K562 (cell line): ENCODE measurements around the gene GPR39. TPM values are rescaled to one million over a fixed set of nuclear protein-coding genes. Genes with fewer than 3 reads are reported as not detected.

Experiments
- ATAC-seq: fragments of 200-7000 bp; cut with Tn5 transposase; 3 replicates; pipeline ENCODE4 v1.9.1; 2020; ENCODE audit warnings: moderate library complexity
- BruUV-seq: library from RNA; stranded (reverse); fragments of 400-500 nt; replicated peaks from 2 replicates; lab custom pipeline; 2021; lab: Mats Ljungman, UMichigan
- CTCF ChIA-PET: fragments of 300-600 bp; formaldehyde crosslinking; extraction: SDS; loops from one replicate; lab custom pipeline; 2021; ENCODE audit warnings: low intra/inter-chr PET ratio; lab: Yijun Ruan, JAX
- POLR2A ChIA-PET: fragments of 300-600, 350-650 bp; sonication (Branson Sonifier 250); formaldehyde crosslinking; extraction: SDS; loops from one replicate; lab custom pipeline; 2021; ENCODE audit warnings: antibody characterized with exemption, inconsistent platforms; lab: Yijun Ruan, JAX
- DNase-seq, 4 experiments: peaks; one replicate each; pipeline versions ENCODE4 v3.0.0 to v3.0.0-alpha.2; 2011 to 2018; ENCODE audit warnings: low spot score in 3 of 4, mixed read lengths in 3 of 4; ENCODE audit errors: extremely low read depth in 1 of 4
- FAIRE-seq: peaks from 2 replicates; lab custom pipeline; 2011; peaks lifted over from hg19 to GRCh38; lab: Jason Lieb, UNC
- H2AFZ ChIP-seq: 2 replicates; pipeline ENCODE4 v1.6.0; 2011; ENCODE audit warnings: low read depth, low read length, control low read depth, inconsistent platforms
- H3K27ac ChIP-seq: fragments of 200-600 bp; 3 replicates; pipeline ENCODE4 v1.8.0; 2011; ENCODE audit warnings: low read depth, mild to moderate bottlenecking, control low read depth, inconsistent platforms, low read length, moderate library complexity, mixed read lengths; ENCODE audit errors: extremely low read depth
- H3K27me3 ChIP-seq, 2 experiments: fragments of 300-600 bp in 1 of 2; 2 replicates in 1 of 2; 3 replicates in 1 of 2; pipeline versions ENCODE4 v1.6.0 to v1.8.0; 2011; ENCODE audit warnings: inconsistent platforms in 2 of 2, low read length in 2 of 2, mild to moderate bottlenecking in 1 of 2, mixed read lengths in 1 of 2, moderate library complexity in 1 of 2; ENCODE audit not compliant: control insufficient read depth in 2 of 2, insufficient read depth in 2 of 2
- H3K36me3 ChIP-seq: fragments of 300-600 bp; 3 replicates; pipeline ENCODE4 v1.8.0; 2011; ENCODE audit warnings: mild to moderate bottlenecking, low read length, inconsistent platforms; ENCODE audit not compliant: control insufficient read depth, insufficient read depth
- H3K4me1 ChIP-seq, 2 experiments: fragments of 200-600 bp in 1 of 2; replicated peaks in 1 of 2; 2 replicates in 1 of 2; 3 replicates in 1 of 2; pipeline versions ENCODE4 v1.5.1 to v1.8.0; 2011; ENCODE audit warnings: inconsistent platforms in 2 of 2, low read length in 2 of 2, mild to moderate bottlenecking in 1 of 2, mixed read lengths in 1 of 2, moderate library complexity in 1 of 2; ENCODE audit not compliant: control insufficient read depth in 2 of 2, insufficient read depth in 2 of 2
- H3K4me2 ChIP-seq: 2 replicates; pipeline ENCODE4 v1.6.1; 2011; ENCODE audit warnings: low read length, control low read depth, inconsistent platforms, mixed read lengths; ENCODE audit not compliant: insufficient read depth
- H3K4me3 ChIP-seq: fragments of 200-600 bp; sonication (generic), shearing (Covaris generic); 2 replicates; pipeline ENCODE4 v1.5.1; 2016; ENCODE audit warnings: control low read depth, inconsistent platforms
- H3K79me2 ChIP-seq: fragments of 200-600 bp; 3 replicates; pipeline ENCODE4 v1.8.0; 2011; ENCODE audit warnings: low read length, inconsistent platforms; ENCODE audit not compliant: control insufficient read depth, insufficient read depth
- H3K9ac ChIP-seq, 2 experiments: 2 replicates each; pipeline versions ENCODE4 v1.6.0 to v1.6.1; 2011; ENCODE audit warnings: low read depth in 2 of 2, low read length in 2 of 2, control low read depth in 1 of 2, inconsistent platforms in 1 of 2, mild to moderate bottlenecking in 1 of 2, mixed read lengths in 1 of 2; ENCODE audit not compliant: insufficient read depth in 1 of 2
- H3K9me1 ChIP-seq: one replicate; pipeline ENCODE4 v1.6.0; 2011; ENCODE audit warnings: inconsistent platforms, mild to moderate bottlenecking, low read length, moderate library complexity; ENCODE audit not compliant: control insufficient read depth, insufficient read depth
- H3K9me3 ChIP-seq: replicated peaks from 2 replicates; pipeline ENCODE4 v1.5.1; 2011; ENCODE audit warnings: low read depth, low read length, inconsistent platforms; ENCODE audit not compliant: control insufficient read depth, insufficient read depth
- H4K20me1 ChIP-seq: replicated peaks from 2 replicates; pipeline ENCODE4 v1.6.1; 2011; ENCODE audit warnings: low read length, inconsistent platforms, mixed read lengths; ENCODE audit not compliant: control insufficient read depth, insufficient read depth
- CHAMP1 ChIP-seq: fragments of 450-650 bp; IDR thresholded peaks from 2 replicates; pipeline ENCODE4 v1.6.1; 2016; ENCODE audit warnings: mild to moderate bottlenecking
- MCM3 ChIP-seq: fragments of 450-650 bp; IDR thresholded peaks from 2 replicates; pipeline ENCODE4 v1.6.1; 2016
- REST ChIP-seq, 2 experiments: fragments of 450-650 bp; formaldehyde crosslinking in 1 of 2; IDR thresholded peaks; 2 replicates each; pipeline versions ENCODE4 v1.4.0 to v1.6.1; 2014 to 2020; ENCODE audit warnings: mild to moderate bottlenecking in 2 of 2, borderline replicate concordance in 1 of 2, low read depth in 1 of 2
- SIN3B ChIP-seq: fragments of 450-650 bp; IDR thresholded peaks from 2 replicates; pipeline ENCODE4 v1.6.1; 2017; ENCODE audit warnings: low read depth, mild to moderate bottlenecking, moderate library complexity
- TCF3 ChIP-seq: sonication (generic); formaldehyde crosslinking; IDR thresholded peaks from 2 replicates; pipeline ENCODE4 v1.4.0; 2020; ENCODE audit warnings: mild to moderate bottlenecking, missing genetic modification reagents
- ZNF12 ChIP-seq: sonication (generic); formaldehyde crosslinking; IDR thresholded peaks from 2 replicates; pipeline ENCODE4 v1.4.0; 2020; ENCODE audit warnings: mild to moderate bottlenecking, missing genetic modification reagents
- ZNF146 ChIP-seq: IDR thresholded peaks from one replicate; pipeline ENCODE4 v1.6.1; 2018; ENCODE audit warnings: missing compliant biosample characterization; ENCODE audit not compliant: unreplicated experiment
- ZNF512 ChIP-seq: IDR thresholded peaks from 2 replicates; pipeline ENCODE4 v1.6.1; 2016; ENCODE audit warnings: missing genetic modification characterization, missing compliant biosample characterization
- WGBS: fragments of 100-300 bp; shearing (Covaris generic); methylation state at CpG from one replicate; pipeline ENCODE4 v1.1.6; 2016; ENCODE audit warnings: low coverage, mixed read lengths; ENCODE audit not compliant: insufficient coverage; ENCODE audit errors: missing lambda C conversion rate; 5-methylcytosine and 5-hydroxymethylcytosine counted together
- in situ Hi-C: fragments of 300-500 bp; cut with MboI; formaldehyde crosslinking; loops from 4 replicates; pipeline ENCODE4 v1.15.0; 2018; ENCODE audit warnings: inconsistent platforms, mixed read lengths
- intact Hi-C: fragments of 100-400 bp; cut with micrococcal nuclease; formaldehyde crosslinking; loops from 2 replicates; pipeline ENCODE4 v1.14.2; 2022
- polyA plus RNA-seq, 8 experiments: library from polyadenylated mRNA; depleted of rRNA in 4 of 8; stranded (reverse) in 5 of 8; unstranded in 3 of 8; fragments of >200 nt; fragmentation: Nextera tagmentation in 2 of 8; fragmentation: Illumina TruSeq in 1 of 8; extraction: Ambion mirVana in 2 of 8; extraction: Trizol in 1 of 8; gene quantifications; 2 replicates each; pipeline versions ENCODE4 v1.2.1 to v1.2.3, GENCODE V29; 2011 to 2014; ENCODE audit warnings: inconsistent platforms in 1 of 8, missing spikeins in 1 of 8
- total RNA-seq, 7 experiments: library from RNA; depleted of rRNA in 6 of 7; stranded (reverse); fragments of >200 nt in 6 of 7; fragmentation: Illumina TruSeq in 2 of 7; extraction: Trizol in 2 of 7; gene quantifications; 2 replicates each; pipeline versions ENCODE4 v1.2.1 to v1.2.3, GENCODE V29; 2011 to 2021; ENCODE audit warnings: low replicate concordance in 1 of 7

GPR39 gene
- total and polyA plus RNA-seq, 9 of the 15 experiments (the other 6 are each of a cell fraction or from before 2014, with no cell fraction given): 0.04 TPM; not detected in 8

GRCh38 chr2:132477962-132478361 is 61.4 kb downstream of the GPR39 start:
- in situ Hi-C loops: no loop called here
- H3K4me3 ChIP-seq: no peak overlapping the region
- H3K9ac ChIP-seq: no peak overlapping the region
- CTCF ChIA-PET: no interaction called here
- H3K79me2 ChIP-seq: no peaks in the 10 kb centered on the region
- WGBS: 0% methylated on average over 2 of the region's 2 CpGs
- FAIRE-seq (no peak), ATAC-seq (no peak), DNase-seq (no peak)
- H2AFZ ChIP-seq: no peak overlapping the region
- H4K20me1 ChIP-seq: no peaks in the 10 kb centered on the region
- no peaks in the 10 kb centered on the region for H3K9me1 ChIP-seq
- intact Hi-C loops: no loop called here
- BruUV-seq: no TSS peak
- H3K27ac ChIP-seq: no peak overlapping the region
- no peaks in the 10 kb centered on the region for H3K36me3 ChIP-seq
- H3K27me3 ChIP-seq: no peaks in the 10 kb centered on the region
- POLR2A ChIA-PET: no interaction called here
- no peaks in the 10 kb centered on the region for H3K9me3 ChIP-seq
- TF ChIP-seq MCM3 (no peak), CHAMP1 (no peak), ZNF146 (CRISPR knock-in tag) (no peak), TCF3 (CRISPR knock-in tag) (no peak), SIN3B (no peak), ZNF512 (tag) (no peak), ZNF12 (no peak), REST (IDR thresholded peaks at IDR 0.05; ENCODE audit: borderline replicate concordance) (no peak), REST (CRISPR knock-in tag; IDR thresholded peaks at IDR 0.05; ENCODE audit: low read depth) (no peak)
- H3K4me1 ChIP-seq: no peaks in the 10 kb centered on the region
- no peak overlapping the region for H3K4me2 ChIP-seq
